Fibroblast of skin of scalp (primary cell): Measurements from ENCODE around the gene MPP4.
"Not testable (repeated sequence)": the region's sequence is repeated elsewhere in the genome, so short reads cannot be mapped to it uniquely, and the experiment has no call there.

Source experiments
- DNase-seq: peaks from one replicate; pipeline ENCODE4 v3.0.0-alpha.2; 2013

The MPP4 gene

DNA sequence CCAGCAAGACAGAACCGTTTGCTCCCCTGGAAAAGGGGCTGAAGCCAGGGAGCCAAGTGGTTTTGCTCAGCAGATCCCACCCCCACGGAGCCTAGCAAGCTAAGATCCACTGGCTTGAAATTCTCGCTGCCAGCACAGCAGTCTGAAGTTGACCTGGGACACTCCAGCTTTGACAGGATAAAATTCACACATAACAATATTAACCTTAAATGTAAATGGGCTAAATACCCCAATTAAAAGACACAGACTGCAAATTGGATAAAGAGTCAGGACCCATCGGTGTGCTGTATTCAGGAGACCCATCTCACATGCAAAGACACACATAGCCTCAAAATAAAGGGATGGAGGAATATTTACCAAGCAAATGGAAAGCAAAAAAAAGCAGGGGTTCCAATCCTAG lies 27.2 kb downstream of the MPP4 start:
- DNase-seq: not testable (repeated sequence)

- no peak for DNase-seq
These were observed 28.6 kb downstream of the MPP4 start for GRCh38 chr2:201669865-201670264.

DNA sequence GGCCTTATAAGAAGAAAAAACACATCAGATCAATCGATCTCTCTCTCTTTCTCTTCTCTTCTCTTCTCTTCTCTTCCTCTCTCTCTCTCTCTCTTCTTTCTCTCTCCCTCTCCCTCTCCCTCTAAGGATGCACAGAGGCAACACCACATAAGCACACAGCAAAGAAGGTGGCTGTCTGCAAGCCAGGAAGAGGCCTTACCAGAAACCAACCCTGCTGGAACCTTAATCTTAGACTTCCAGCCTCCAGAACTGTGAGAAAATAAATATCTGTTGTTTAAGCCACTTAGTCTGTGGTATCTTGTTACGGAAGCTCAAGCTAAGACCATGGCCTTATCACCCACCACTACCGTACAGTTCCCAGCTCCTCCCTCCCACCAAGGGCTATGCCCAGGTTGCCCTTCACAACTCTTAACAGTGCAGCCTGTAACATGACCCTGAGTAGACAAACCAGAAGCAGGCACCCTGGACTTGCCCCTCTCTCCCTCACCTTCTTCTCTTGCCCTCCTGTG lies 30.0 kb downstream of the MPP4 start:
- no peak for DNase-seq

DNA sequence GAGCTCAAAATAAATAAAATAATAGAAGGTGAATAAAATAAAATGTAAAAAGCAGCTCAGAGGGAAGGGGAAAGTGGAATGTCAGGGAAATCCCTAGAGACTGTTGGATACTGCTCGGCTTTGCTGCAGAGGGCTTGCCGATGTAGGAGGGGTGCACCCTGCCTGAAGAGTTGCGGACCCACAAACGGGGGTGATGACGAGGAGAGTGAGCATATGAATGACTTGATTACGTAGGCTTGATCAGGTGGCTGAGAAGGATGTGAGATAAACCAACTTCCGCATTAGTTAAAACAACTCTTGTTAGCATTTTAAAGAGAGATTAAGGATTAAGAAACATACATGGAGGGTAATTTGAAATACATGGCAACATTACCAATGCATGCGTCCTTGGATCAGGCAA lies 34.1 kb downstream of the MPP4 start:
- DNase-seq: no peak

- no peak for DNase-seq
These were observed 37.1 kb downstream of the MPP4 start for GRCh38 chr2:201661366-201661765.

- no peak for DNase-seq
These were observed 38.0 kb downstream of the MPP4 start for GRCh38 chr2:201660293-201660895.

GRCh38 chr2:201656740-201657139 lies 41.7 kb downstream of the MPP4 start:
- no peak for DNase-seq

GRCh38 chr2:201656102-201656501 lies 42.3 kb downstream of the MPP4 start:
- no peak for DNase-seq

DNA sequence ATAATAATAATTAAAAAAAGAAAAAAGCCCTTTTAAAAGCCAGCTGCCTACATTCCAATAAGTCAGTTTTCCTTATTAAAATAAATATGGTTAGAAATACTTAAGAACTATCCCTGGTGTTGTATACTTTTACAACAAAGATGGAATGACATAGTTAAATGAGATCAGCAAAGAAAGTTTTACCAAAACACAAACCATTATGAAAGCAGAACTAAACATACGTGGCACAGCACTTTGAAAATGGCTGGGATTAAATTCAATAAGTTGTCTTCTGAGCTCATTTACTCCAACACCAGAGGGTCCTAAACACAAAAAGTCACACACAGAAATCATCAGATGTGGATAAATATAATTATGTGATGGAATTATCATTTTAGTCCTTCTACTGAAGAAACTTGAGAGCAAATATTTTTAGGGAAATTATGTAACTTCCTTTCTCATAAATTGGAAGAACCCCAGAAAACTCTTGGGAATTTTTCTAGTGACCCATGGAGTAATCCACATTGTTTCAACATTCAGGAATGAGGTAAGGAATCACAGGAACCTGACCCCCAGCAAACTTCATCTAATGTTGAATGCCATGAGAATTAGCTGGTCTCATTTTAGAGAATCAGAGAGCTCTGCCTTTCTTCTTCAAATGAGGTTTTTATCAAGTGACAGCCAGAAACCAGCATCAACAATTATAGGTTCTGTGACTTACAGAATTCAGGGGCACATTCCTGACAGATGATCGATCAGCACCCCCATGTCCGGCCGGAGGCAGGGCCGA lies 43.6 kb downstream of the MPP4 start:
- peak; percentile 95 for DNase-seq

DNA sequence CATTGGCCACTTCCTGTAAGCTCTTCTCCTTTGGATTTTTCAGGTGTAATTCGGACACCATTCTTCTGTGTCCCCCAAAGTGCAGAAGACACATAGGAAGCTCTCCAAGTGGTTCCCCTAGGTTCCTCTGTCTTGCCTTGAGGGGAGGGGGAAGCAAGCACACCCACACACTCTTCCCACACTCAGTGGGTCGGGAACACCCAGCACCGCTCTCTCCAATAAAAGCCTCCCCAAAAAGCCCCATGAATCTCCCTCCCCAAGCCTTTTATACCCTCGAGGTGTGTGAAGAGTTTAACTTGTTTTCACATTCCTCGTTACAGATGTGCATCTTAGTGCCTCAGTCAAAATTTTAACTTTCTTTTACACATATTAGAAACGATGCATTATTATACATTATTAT lies 45.2 kb downstream of the MPP4 start:
- DNase-seq: no peak

GRCh38 chr2:201649442-201649841 lies 49.0 kb downstream of the MPP4 start:
- DNase-seq: no peak

DNA sequence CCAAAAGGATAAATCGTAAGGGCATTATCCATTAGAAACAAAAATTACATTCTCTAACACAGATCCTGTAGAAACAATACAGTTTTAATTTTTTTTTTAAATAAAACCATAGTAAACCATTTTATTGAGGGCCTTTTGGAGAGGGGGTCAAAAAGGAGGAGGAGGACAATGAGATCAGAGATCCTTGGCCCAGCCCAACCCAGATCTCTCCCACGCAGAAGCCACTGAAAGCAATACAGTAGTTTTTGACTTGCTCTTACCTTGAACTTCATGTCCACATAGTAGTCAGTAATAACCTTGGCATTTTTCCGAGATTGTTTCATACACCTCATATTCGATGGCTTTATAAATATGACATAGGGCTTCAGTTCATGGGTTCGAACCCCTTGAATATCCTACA lies 51.0 kb downstream of the MPP4 start:
- no peak for DNase-seq

GRCh38 chr2:201644001-201644400 lies 54.4 kb downstream of the MPP4 start:
- DNase-seq: peak; percentile 33

GRCh38 chr2:201643216-201643890 lies 55.1 kb downstream of the MPP4 start, which contains the start of gene TMEM237:
Gene TMEM237, minus strand, starts transcription at chr2:201643503. Its CDS starts 103 bp downstream, at chr2:201643400.
- peak; percentile 50 for DNase-seq

DNA sequence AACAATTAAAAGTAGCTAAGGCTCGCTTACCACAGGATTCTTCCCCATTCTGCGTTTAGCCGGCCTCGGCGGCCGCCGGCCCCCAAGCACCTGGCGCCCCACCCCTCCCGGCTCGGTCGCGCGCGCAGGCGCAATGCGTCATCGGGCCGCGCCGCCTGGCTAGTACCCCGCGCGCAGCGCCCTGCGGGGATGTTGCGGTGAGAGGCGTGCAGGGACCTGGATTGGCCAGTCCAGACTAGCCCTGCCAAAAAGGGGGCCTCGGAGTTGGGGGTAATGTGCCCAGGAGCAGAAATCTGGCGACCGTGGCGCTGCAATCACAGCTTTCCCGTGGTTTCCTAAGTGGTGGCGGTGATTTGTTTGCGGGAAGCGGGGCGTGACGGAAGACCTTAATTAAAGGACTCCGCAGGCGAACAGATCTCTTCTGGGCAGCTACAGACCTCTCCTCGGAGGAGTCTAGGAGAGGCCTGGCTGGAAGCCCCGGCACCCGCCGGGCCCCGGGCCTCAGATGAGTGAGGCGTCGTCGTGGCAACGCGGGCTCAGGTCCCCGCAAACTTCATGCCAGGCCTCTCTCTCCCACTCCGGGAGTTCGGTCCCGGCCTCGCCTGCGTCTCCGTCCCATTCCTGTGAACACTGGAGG lies 55.7 kb downstream of the MPP4 start:
- peak; percentile 80 for DNase-seq

DNA sequence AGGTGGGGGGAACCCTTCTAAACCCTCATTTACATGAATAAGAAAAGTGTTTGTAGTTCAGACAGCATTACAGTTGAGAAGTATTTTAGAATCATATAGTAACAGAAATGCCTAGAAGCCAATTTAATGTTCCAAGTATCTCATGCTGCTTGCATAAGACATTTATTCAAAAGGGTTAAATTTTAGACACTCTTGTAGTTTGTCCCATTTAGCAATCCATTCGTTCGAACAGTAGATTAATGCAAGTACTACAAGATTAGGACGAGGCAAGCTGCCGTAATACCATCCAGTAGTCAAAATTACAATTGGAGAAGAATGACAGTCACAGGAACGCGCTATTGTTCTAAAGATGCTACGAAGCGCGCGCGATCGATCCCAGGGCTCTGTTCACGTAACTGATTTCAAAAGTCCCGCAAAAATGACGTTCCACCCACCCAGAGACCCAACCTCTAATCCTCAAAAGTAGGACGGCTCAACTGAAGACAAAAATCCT lies 56.3 kb downstream of the MPP4 start:
- DNase-seq: no peak

GRCh38 chr2:201639205-201639604 lies 59.2 kb downstream of the MPP4 start:
- DNase-seq: no peak

- no peak for DNase-seq
These were observed 60.1 kb downstream of the MPP4 start for GRCh38 chr2:201638326-201638725.

- no peak for DNase-seq
These were observed 64.7 kb downstream of the MPP4 start for GRCh38 chr2:201633661-201634249.

GRCh38 chr2:201631041-201631440 lies 67.4 kb downstream of the MPP4 start:
- no peak for DNase-seq

- DNase-seq: no peak
These were observed 67.9 kb downstream of the MPP4 start for GRCh38 chr2:201630577-201630976.

- no peak for DNase-seq
These were observed 69.9 kb downstream of the MPP4 start for GRCh38 chr2:201628545-201628944.
